GM21367 (cell line): Measurements from ENCODE around the gene PRDM7.
"Not testable (repeated sequence)": the region's sequence is repeated elsewhere in the genome, so short reads cannot be mapped to it uniquely, and the experiment has no call there.

ENCODE experiments used
- ATAC-seq: cut with Tn5 transposase; IDR thresholded peaks from one replicate; pipeline ENCODE4 v1.9.1; 2021; ENCODE audit not compliant: unreplicated experiment

Gene PRDM7

DNA sequence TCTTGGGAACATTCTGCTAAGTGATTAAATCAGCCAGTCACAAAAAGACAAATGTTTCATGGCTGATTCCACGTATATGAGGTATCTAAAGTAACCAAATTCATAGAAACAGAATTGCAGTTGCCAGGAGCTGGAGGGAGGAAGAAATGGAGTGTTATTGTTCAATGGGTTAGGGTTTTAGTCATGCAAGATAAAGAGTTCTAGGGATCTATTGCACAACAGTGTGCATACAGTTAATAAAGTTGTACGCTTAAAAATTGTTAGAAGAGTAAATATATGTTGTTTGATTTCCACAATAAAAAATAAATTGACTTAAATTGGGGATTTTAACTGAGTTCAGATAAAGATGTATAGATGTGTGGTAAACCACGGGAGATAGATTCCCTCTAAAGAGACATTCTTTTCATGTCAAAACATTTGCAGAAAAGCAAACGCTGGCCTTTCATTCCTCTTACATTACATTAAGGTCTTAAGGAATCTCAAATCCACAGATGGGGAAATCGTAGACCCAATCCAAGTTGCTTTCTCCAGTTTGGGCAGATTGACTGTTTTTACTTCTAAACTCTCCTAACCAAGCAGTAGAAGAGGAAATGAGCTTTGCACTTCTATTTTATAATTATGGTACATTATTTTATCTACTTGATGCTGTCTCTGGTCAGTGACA, 4.6 kb downstream of the PRDM7 start:
- ATAC-seq, result no peak

DNA sequence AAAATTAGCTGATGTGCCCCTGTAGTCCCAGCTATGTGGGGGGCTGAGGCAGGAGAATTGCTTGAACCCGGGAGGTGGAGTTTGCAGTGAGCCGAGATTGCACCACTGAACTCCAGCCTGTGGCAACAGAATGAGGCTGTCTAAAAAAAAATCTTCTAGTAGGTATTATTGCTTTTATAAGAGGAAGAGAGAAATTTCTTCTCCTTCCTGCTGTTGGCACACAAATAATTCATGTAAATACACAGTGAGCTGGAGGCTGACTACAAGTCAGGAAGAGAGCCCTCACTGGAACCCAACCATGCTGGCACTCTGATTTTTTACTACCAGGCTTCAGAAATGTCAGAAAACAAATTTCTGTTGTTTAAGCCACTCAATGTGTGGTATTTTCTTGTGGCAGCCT, 6.7 kb downstream of the PRDM7 start:
- ATAC-seq, result no peak

DNA sequence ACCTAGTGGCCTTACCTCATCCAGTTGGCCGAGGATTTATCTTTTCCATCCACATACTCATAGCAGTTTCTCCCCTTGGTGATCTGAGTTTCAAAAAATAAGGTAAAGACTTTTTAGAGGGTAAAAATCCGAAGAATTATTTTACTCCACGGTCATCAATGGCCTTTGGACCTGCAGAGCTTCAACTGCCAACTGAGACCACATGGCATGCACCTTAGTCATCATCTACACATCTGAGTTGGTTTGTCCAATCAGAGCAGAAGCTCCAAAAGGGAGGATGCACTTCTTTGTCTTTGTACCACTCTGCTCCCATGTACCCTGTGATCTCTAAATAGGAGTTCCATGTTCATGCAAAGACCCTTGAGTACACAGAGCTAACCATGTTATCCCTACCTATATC, 15.7 kb downstream of the PRDM7 start:
- ATAC-seq, result no peak

DNA sequence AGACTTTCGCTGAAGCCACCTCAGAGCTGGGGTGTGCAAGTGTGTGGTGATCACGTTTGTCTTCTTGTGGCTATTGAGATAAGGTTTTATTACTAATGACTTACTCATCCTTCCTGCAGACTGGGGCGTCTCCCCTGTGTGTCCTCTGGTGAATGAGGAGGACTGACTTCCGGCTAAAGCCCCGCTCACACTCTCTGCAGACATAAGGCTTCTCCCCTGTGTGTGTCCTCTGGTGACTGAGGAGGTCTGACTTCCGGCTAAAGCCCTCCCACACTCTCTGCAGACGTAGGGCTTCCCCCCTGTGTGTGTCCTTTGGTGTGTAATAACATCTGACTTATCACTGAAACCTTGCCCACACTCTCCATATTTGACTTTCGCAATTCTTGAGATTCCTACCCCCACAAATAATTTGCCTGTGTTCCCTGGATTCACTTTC, 19.4 kb downstream of the PRDM7 start:
- no peak for ATAC-seq

DNA sequence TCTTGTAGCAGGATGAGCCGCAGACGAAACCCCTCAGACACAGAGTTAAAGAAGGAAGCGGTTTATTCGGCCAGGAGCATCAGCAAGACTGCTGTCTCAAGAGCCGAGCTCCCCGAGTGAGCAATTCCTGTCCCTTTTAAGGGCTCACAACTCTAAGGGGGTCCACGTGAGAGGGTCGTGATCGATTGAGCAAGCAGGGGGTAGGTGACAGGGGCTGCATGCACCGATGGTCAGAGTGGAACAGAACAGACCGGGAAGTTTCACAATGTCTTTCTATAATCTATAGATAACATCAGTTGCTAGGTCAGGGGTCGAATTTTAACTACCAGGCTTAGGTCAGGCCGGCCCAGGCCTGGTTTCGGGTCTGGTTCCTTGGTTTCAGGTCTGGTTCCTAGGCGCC, 20.6 kb downstream of the PRDM7 start:
- not testable (repeated sequence) for ATAC-seq

DNA sequence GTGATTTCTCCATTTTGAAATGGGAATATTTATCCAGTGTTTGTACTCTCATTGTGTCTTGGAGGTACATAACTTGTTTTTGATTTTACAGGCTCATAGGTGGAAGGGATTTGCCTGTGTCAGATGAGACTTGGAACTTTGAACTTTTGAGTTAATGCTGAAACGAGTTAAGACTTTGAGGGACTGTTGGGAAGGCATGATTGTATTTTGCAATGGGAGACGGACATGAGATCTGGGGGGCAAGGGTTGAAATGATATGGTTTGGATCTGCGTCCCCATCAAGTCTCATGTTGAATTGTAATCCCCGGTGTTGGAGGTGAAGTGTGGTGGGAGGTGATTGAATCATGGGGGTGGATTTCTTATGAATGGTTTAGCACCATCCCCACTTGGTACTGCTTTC, 21.8 kb downstream of the PRDM7 start:
- no peak for ATAC-seq

DNA sequence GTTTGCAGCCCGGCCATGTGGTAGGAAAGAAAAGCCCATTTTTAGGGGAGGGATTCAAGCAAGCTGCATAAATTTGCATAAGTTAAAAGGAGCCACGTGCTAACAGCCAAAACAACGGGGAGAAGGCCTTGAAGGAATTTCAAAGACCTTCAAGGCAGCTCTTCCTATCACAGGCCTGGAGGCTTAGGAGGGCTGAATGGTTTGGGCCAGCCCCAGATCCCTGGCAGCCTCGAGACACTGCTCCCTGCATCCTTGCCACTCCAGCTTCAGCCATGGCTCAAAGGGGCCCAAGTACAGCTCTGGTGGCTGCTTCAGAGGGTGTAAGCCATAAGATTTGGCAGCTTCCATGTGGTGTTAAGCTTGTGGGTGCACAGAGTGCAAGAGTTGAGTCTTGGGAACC, 22.6 kb downstream of the PRDM7 start:
- ATAC-seq, result no peak

DNA sequence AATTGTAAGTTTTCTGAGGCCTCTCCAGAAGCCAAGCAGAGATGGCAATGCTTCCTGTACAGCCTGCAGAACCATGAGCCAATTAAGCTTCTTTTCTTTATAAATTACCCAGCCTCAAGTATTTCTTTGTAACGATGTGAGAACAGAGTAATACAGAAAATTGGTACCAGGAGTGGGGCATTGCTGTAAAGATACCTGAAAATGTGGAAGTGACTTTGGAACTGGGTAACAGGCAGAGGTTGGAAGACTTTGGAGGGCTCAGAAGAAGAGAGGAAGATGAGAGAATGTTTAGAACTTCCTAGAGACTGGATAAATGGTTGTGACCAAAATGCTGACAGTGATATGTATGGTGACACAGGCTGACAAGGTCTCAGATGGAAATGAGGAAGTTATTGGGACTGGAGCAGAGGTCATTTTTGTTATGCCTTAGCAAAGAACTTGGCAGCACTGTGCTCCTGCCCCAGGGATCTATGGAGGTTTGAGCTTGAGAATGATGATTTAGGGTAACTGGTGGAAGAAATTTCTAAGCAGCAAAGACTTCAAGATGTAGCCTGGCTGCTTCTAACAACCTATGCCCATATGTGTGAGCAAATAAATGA, 23.1 kb downstream of the PRDM7 start:
- no peak for ATAC-seq

DNA sequence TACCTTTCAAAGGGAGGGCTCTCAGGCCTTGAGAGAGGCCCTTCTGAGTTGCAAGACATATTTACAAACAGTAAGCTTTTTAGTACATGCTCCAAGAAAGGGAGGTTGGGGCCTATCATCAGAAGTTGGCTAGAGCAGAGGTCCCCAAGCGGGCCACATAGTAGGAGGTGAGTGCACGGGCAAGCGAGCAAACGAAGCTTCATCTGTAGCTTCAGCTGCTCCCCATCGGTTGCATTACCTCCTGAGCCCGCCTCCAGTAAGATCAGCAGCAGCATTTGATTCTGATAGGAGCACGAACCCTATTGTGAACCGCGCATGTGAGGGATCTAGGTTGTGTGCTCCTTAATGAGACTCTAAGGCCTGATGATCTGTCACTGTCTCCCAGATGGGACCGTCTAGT, 26.2 kb downstream of the PRDM7 start:
- no peak for ATAC-seq

DNA sequence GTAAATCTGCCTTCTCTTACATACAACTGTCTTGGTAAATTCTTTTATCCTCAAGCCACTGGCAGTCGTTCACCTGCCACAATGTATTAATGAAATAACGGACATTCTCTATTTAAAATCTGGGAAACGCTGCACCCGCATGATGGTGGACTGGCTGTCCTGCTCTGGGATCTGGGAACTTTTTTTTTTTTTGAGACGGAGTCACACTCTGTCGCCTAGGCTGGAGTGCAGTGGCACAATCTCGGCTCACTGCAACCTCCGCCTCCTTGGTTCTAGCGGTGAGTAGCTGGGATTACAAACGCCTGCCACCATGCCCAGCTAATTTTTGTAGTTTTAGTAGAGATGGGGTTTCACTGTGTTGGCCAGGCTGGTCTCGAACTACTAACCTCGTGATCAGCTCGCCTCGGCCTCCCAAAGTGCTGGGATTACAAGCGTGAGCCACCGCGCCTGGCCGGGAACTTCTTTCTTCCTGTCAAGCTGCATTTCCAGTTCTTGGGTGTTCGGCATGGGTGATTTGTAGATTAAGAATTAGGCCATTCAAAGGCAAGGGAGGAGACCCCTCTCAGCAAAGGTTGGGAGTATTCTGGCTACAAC, 28.3 kb downstream of the PRDM7 start:
- ATAC-seq, result no peak

DNA sequence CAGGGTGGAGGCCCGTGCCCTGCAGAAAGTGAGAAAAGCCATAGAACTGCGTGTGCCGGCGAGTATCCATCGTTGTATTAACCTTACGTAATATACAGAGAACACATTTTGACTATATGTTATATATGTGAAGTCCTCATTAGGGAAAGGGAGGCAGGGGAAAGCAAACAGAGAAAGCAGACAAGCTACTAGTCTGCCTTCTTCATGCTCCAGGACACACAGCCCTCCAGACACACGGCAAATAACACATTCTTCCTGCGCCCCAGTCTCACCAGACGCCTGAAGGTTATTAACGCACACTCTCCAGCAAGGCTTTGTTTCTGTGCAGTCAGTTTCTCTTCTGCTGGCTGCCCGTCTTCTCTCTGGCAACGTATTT, 28.8 kb downstream of the PRDM7 start:
- no peak for ATAC-seq

DNA sequence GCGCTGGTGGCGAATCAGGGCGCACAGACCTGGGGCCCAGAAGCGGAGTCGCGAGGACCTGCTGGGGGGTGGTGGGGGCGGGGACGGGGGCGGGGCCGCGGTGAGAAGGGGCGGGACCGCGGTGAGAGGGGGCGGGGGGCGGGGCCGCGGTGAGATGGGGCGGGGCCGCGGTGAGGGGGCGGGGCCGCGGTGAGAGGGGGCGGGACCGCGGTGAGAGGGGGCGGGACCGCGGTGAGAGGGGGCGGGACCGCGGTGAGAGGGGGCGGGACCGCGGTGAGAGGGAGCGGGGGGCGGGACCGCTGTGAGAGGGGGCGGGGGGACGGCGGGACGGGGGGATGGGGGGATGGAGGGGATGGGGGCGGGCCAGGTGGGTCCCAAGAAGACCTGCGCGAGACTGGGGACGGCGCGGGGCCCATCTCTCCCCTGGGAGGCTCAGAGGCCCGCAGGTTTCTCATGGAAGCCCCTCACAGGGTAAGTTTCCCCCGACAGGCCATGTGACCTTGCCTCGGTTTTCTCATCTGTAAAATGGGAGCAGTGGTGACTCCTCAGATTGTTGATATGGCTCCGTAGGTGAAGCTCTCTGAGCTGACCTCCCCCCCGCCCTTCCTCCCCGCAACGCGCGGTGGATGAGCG, 29.3 kb downstream of the PRDM7 start:
- no peak for ATAC-seq

DNA sequence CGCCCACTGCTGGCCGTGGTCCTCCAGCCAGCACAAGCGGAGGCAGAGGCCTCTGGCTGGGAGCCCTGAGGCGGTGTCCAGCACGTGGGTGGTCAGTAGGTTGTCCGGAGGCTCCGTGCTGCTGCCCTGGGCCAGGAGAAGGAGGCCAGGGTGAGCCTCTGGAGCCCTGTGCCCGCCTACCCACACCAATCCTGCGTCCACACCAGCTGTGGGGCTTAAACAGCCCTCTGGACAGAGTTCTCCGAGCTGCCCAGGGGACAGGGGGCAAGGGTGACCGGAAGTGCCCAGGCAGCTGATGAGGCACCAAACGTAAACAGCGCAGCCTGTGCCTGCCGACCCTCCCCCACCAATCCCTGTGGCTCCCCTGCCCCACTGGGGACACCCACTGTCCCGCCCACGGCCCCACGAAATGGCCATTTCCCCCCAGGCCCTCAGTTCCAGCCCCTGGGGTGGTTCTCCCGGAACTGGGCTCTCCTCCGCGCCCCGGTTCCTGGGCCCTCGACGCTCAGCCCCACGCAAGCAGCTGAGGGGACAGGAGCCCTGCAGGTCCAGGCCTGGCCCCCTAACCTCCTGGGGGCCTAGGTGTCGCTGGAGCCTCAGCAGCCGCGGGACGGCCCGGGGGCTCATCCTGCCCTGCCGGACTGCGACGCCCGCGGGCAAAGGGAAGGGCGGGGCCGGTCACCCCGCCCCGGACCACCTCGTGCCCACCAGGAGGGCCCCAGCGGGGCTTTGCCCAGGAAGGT, 30.0 kb downstream of the PRDM7 start:
- ATAC-seq, result no peak

DNA sequence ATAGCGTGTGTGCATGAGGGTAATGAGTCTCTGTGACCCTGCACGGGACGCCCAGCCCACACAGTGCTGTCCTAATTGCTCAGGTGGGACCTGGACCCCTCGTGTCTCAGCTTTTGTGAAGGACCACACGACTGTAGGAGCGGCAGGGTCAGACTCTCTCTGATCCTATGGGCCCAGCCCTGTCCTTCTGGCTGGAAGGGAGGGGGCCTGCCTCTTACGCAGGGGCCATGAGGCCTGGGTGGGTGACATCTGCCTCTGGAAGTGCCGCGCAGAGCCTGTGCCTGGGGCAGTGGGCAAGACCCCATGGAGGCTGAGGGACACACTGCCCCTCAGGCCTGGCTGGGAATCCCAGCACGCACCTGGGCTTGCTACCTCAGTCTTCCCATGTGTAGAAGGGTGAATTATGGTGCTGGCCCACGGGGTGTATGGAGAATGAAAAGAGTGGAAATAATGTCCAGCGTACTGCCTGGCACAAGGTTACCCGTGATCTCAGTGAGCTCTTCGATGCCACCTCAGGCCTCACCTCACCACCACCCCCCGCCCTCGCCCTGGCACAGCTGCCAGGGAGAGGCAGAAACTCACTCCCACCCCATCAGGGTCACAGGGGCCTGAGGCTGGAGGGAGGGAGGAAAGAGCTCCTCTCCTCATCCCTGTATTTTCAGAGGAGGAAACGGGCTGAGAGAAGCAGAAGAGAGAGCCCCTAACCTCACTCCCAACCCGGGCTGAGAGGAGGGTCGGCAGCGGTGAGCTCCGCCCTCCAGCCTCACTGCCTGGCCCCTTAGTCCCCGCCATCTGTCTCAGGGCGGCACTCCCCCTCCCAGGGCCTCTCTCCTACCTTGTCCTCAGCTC, 30.8 kb downstream of the PRDM7 start:
- ATAC-seq, result no peak

DNA sequence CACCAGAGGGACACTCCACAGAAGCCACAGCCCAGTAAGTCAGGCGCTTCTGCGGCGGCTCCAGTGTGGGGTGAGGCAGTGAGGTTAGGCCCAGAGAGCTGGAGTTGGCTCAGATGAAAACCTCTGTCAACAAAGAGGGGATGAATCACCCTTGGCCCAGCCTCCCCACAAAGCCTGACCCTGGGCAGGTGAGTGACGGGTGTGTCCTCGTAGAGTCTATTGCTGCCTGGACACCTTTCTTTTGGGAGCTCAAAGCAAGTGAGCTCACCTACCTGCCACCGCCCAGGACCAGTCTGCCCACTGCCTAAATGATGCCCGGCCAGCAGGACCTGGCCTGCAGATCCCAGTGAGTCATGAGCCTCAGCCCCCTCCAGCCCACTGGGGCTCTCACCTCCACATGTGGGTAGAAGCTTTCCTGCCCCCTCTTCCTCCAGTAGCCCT, 33.0 kb downstream of the PRDM7 start:
- no peak for ATAC-seq

DNA sequence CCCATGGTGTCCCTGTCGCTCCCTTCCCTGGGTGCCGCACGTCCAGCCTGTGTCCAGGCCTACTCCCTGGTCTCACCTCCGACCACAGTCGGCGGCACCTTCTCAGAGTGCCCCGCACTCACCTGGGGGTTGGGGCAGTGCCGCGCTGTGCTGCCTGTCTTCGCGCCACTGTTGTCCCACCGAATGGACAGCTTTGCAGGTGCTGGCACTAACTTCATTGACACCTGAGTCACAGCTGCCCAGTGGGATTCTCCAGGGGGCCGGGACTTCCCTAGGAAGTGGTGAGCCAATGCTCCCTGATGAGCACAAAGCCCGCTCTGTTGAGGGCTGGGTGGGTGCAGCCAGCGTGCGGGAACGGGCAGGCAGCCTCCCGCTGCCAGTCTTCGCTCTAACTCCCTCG, 33.6 kb downstream of the PRDM7 start:
- no peak for ATAC-seq

DNA sequence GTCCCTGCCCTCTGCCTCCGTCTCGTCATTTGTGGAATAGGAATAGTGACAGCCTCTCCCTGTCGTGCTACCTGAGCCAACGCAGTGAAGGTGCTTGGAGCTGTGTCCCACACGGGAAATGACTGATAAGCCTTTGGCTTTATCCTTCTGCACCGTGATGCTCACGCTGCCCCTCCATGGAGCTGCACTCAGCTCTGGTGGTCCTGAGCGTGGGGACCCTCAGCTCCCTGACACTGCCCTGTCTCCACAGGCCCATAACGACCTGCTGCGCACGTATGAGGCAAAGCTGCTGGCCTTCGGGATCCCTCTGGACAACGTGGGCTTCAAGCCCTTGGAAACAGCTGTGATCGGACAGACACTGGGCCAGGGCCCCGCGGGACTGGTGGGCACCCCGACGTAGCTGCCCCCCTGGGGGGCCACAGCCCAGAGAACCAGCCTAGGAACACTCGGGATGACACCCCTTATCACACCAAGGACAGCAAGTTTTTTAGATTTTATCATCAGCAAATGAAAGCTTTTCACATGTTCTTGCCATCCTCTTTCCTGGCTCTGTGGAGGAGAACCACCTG, 34.1 kb downstream of the PRDM7 start:
- ATAC-seq, result no peak

DNA sequence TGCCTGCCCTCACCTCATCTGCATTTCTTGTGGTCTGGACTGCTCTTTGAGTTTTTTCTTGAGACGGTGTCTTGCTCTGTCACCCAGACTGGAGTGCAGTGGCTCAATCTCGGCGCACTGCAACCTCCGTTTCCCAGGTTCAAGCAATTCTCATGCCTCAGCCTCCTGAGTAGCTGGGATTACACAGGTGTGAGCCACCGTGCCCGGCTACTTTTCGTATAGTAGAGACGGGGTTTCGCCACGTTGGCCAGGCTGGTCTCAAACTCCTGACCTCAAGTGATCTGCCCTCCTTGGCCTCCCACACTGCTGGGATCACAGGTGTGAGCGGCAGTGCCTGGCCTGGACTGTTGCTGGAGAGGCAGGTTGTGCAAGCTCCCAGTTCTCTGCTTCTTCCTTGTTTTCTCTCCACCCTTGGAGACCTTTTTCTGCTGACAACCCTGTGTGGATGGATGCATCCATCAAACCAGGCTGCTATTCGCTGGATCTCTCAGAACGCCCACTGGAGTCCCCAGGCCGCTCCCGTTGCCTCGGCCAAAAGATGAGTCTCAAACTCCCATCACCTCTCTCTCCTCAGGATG, 35.1 kb downstream of the PRDM7 start:
- ATAC-seq, result no peak

DNA sequence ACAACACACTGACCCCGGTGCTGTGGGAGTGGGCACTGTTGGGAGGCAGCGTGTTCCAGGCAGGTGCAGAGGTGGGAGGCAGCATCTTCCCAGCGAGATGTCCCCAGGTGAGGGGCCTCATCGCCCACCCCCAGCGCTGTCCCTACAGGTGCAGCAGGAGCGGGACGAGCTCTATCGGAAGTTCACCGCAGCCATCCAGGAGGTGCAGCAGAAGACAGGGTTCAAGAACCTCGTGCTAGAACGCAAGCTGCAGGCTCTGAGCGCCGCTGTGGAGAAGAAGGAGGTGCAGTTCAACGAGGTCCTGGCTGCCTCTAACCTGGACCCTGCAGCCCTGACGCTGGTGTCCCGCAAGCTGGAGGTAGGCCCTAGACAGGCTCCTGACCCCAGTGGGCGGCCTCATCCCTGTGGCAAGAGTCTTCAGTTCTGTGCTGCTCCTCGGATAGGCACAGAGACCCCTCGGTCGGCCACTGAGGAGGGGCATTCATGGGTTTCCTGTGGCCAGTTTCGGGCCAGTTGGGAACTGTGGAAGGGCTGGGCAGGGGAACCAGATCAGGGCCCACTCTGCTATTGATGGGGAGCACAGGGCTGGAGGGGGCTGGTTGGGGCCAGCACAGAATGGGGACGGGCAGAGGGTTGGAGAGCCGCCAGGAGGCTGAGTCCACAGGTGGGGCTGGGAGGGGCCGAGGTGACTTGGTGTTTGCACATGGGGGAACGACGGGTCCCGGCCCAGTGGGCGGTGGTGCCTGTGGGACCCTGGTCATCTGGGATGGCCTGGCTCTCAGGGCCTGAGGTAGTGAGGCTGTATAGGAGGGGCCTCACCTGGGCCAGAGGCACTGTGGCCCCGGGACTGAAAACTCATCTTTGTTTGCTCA, 36.7 kb downstream of the PRDM7 start:
- ATAC-seq, result no peak
